SK-N-SH treated with all-trans-retinoic acid at 6 μM for 48 hours (cell line): ENCODE data around the gene SPATA21.

Source experiments
- ATAC-seq: fragments of 200-7000 bp; cut with Tn5 transposase; 3 replicates; pipeline ENCODE4 v1.9.1; 2020; ENCODE audit warnings: mild to moderate bottlenecking, moderate library complexity
- ARNTL ChIP-seq: fragments of 450-650 bp; formaldehyde crosslinking; IDR thresholded peaks from 2 replicates; pipeline ENCODE4 v1.5.0; 2020; ENCODE audit warnings: low read depth, mild to moderate bottlenecking, moderate library complexity, borderline replicate concordance
- BACH2 ChIP-seq: fragments of 250-450 bp; sonication (Bioruptor Pico); IDR thresholded peaks from 2 replicates; pipeline ENCODE4 v1.9.0; 2021; ENCODE audit warnings: mild to moderate bottlenecking, borderline replicate concordance
- CSDC2 ChIP-seq: fragments of 250-450 bp; sonication (Bioruptor Pico); IDR thresholded peaks from 2 replicates; pipeline ENCODE4 v1.5.0; 2020; ENCODE audit warnings: mild to moderate bottlenecking, moderate library complexity
- ESRRG ChIP-seq: fragments of 250-450 bp; sonication (Bioruptor Pico); IDR thresholded peaks from 2 replicates; pipeline ENCODE4 v1.6.1; 2021; ENCODE audit warnings: mild to moderate bottlenecking
- GLIS3 ChIP-seq: fragments of 250-450 bp; sonication (Bioruptor Pico); IDR thresholded peaks from 2 replicates; pipeline ENCODE4 v1.5.0; 2020; ENCODE audit warnings: mild to moderate bottlenecking, moderate library complexity
- POU6F1 ChIP-seq: fragments of 250-450 bp; sonication (Bioruptor Pico); IDR thresholded peaks from 2 replicates; pipeline ENCODE4 v1.8.0; 2021; ENCODE audit warnings: low read depth, mild to moderate bottlenecking, moderate library complexity, borderline replicate concordance
- RARB ChIP-seq: fragments of 250-450 bp; sonication (Bioruptor Pico); IDR thresholded peaks from 2 replicates; pipeline ENCODE4 v1.8.0; 2021; ENCODE audit warnings: mild to moderate bottlenecking, moderate library complexity
- SNAI2 ChIP-seq: fragments of 250-450 bp; sonication (Bioruptor Pico); IDR thresholded peaks from 2 replicates; pipeline ENCODE4 v1.5.0; 2020; ENCODE audit warnings: mild to moderate bottlenecking, moderate library complexity
- TCF4 ChIP-seq: fragments of 250-450 bp; sonication (Bioruptor Pico); IDR thresholded peaks from 2 replicates; pipeline ENCODE4 v1.8.0; 2021; ENCODE audit warnings: mild to moderate bottlenecking, moderate library complexity, borderline replicate concordance
- TOX ChIP-seq: fragments of 250-450 bp; sonication (Bioruptor Pico); IDR thresholded peaks from 2 replicates; pipeline ENCODE4 v1.8.0; 2021; ENCODE audit warnings: mild to moderate bottlenecking, moderate library complexity, borderline replicate concordance
- ZFP30 ChIP-seq: fragments of 450-650 bp; formaldehyde crosslinking; IDR thresholded peaks from 2 replicates; pipeline ENCODE4 v1.5.0; 2022; ENCODE audit warnings: mild to moderate bottlenecking, moderate library complexity
- ZNF565 ChIP-seq: fragments of 450-650 bp; formaldehyde crosslinking; conservative IDR thresholded peaks from 2 replicates; pipeline ENCODE4 v1.5.0; 2020; ENCODE audit warnings: low read depth, mild to moderate bottlenecking, moderate library complexity
- ZNF70 ChIP-seq: fragments of 450-650 bp; formaldehyde crosslinking; IDR thresholded peaks from 2 replicates; pipeline ENCODE4 v1.5.0; 2020; ENCODE audit warnings: mild to moderate bottlenecking, moderate library complexity
- ZNF8 ChIP-seq: fragments of 450-650 bp; formaldehyde crosslinking; IDR thresholded peaks from 2 replicates; pipeline ENCODE4 v1.5.0; 2020; ENCODE audit warnings: mild to moderate bottlenecking, moderate library complexity
- TF ChIP-seq, protein P1 (sequence below): fragments of 250-450 bp; sonication (Bioruptor Pico); IDR thresholded peaks from 2 replicates; pipeline ENCODE4 v1.5.0; 2020; ENCODE audit warnings: mild to moderate bottlenecking, moderate library complexity
- TF ChIP-seq, protein P2 (sequence below): fragments of 250-450 bp; sonication (Bioruptor Pico); IDR thresholded peaks from 2 replicates; pipeline ENCODE4 v1.5.1; 2021; ENCODE audit warnings: mild to moderate bottlenecking, moderate library complexity
- TF ChIP-seq, protein P3 (sequence below): fragments of 250-450 bp; sonication (Bioruptor Pico); IDR thresholded peaks from 2 replicates; pipeline ENCODE4 v1.5.1; 2020; ENCODE audit warnings: low read depth, mild to moderate bottlenecking, moderate library complexity
- TF ChIP-seq, protein P4 (sequence below): fragments of 250-450 bp; sonication (Bioruptor Pico); IDR thresholded peaks from 2 replicates; pipeline ENCODE4 v1.8.0; 2020; ENCODE audit warnings: mild to moderate bottlenecking, moderate library complexity, borderline replicate concordance

SPATA21 gene

GRCh38 chr1:16409536-16410152 is 27.6 kb downstream of the SPATA21 start:
- TF ChIP-seq ESRRG, result no peak
- TF ChIP-seq ZNF8 (CRISPR knock-in tag), result no peak
- no peak for TF ChIP-seq TCF4 (CRISPR knock-in tag)
- TF ChIP-seq ZNF565 (CRISPR knock-in tag), result no peak
- TF ChIP-seq TOX, result no peak
- TF ChIP-seq POU6F1 (CRISPR knock-in tag), result no peak
- TF ChIP-seq, protein P1, sequence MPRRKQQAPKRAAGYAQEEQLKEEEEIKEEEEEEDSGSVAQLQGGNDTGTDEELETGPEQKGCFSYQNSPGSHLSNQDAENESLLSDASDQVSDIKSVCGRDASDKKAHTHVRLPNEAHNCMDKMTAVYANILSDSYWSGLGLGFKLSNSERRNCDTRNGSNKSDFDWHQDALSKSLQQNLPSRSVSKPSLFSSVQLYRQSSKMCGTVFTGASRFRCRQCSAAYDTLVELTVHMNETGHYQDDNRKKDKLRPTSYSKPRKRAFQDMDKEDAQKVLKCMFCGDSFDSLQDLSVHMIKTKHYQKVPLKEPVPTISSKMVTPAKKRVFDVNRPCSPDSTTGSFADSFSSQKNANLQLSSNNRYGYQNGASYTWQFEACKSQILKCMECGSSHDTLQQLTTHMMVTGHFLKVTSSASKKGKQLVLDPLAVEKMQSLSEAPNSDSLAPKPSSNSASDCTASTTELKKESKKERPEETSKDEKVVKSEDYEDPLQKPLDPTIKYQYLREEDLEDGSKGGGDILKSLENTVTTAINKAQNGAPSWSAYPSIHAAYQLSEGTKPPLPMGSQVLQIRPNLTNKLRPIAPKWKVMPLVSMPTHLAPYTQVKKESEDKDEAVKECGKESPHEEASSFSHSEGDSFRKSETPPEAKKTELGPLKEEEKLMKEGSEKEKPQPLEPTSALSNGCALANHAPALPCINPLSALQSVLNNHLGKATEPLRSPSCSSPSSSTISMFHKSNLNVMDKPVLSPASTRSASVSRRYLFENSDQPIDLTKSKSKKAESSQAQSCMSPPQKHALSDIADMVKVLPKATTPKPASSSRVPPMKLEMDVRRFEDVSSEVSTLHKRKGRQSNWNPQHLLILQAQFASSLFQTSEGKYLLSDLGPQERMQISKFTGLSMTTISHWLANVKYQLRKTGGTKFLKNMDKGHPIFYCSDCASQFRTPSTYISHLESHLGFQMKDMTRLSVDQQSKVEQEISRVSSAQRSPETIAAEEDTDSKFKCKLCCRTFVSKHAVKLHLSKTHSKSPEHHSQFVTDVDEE (CRISPR knock-in tag), result no peak
- no peak for TF ChIP-seq RARB (CRISPR knock-in tag)
- TF ChIP-seq, protein P2, sequence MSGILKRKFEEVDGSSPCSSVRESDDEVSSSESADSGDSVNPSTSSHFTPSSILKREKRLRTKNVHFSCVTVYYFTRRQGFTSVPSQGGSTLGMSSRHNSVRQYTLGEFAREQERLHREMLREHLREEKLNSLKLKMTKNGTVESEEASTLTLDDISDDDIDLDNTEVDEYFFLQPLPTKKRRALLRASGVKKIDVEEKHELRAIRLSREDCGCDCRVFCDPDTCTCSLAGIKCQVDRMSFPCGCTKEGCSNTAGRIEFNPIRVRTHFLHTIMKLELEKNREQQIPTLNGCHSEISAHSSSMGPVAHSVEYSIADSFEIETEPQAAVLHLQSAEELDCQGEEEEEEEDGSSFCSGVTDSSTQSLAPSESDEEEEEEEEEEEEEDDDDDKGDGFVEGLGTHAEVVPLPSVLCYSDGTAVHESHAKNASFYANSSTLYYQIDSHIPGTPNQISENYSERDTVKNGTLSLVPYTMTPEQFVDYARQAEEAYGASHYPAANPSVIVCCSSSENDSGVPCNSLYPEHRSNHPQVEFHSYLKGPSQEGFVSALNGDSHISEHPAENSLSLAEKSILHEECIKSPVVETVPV (CRISPR knock-in tag), result no peak
- TF ChIP-seq, protein P3, sequence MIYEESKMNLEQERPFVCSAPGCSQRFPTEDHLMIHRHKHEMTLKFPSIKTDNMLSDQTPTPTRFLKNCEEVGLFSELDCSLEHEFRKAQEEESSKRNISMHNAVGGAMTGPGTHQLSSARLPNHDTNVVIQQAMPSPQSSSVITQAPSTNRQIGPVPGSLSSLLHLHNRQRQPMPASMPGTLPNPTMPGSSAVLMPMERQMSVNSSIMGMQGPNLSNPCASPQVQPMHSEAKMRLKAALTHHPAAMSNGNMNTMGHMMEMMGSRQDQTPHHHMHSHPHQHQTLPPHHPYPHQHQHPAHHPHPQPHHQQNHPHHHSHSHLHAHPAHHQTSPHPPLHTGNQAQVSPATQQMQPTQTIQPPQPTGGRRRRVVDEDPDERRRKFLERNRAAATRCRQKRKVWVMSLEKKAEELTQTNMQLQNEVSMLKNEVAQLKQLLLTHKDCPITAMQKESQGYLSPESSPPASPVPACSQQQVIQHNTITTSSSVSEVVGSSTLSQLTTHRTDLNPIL (CRISPR knock-in tag), result no peak
- no peak for TF ChIP-seq GLIS3
- no peak; the same call in 2 of the 3 replicates for ATAC-seq

DNA sequence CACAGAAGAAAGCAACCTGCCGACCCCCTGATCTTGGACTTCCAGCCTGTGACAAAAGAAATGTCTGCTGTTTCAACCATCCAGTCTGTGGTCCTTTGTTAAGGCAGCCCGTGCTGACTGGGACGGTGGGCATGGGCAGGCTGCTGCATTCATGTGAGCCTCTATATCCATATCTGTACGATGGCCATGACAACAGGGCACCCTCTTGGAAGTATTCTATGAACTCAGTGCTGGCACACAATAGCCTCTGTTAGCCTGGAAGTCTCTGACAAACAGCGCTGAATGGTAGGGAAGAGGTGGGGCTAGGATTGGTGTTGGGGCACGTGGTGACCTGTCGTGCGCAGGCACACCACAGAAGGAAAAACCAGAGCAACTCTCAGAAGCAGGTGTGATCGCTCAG is 30.4 kb downstream of the SPATA21 start:
- ATAC-seq, result no peak
- TF ChIP-seq POU6F1 (CRISPR knock-in tag) (no peak), GLIS3 (no peak), BACH2 (CRISPR knock-in tag) (no peak), TOX (no peak), ZFP30 (CRISPR knock-in tag) (no peak), ZNF70 (CRISPR knock-in tag) (no peak), CSDC2 (CRISPR knock-in tag) (no peak), ARNTL (CRISPR knock-in tag) (no peak), SNAI2 (CRISPR knock-in tag) (no peak)
- TF ChIP-seq, protein P4, sequence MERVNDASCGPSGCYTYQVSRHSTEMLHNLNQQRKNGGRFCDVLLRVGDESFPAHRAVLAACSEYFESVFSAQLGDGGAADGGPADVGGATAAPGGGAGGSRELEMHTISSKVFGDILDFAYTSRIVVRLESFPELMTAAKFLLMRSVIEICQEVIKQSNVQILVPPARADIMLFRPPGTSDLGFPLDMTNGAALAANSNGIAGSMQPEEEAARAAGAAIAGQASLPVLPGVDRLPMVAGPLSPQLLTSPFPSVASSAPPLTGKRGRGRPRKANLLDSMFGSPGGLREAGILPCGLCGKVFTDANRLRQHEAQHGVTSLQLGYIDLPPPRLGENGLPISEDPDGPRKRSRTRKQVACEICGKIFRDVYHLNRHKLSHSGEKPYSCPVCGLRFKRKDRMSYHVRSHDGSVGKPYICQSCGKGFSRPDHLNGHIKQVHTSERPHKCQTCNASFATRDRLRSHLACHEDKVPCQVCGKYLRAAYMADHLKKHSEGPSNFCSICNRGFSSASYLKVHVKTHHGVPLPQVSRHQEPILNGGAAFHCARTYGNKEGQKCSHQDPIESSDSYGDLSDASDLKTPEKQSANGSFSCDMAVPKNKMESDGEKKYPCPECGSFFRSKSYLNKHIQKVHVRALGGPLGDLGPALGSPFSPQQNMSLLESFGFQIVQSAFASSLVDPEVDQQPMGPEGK (CRISPR knock-in tag), result no peak
- TF ChIP-seq, protein P3 (CRISPR knock-in tag), result no peak
